Measurements from ENCODE around the gene GRID1.

GRID1 gene

GRCh38 chr10:86004337-86004736, 362.3 kb downstream of the GRID1 start:
- TF ChIP-seq CTCF (IDR thresholded peaks at IDR 0.05; ENCODE audit: low read length, missing control alignments), result no peak
- DNase-seq (ENCODE audit: low read depth), result no peak
- no peak overlapping the region for H3K4me3 ChIP-seq (replicated peaks; ENCODE audit: low read depth, low read length)

- no peak for TF ChIP-seq CTCF (IDR thresholded peaks at IDR 0.05; ENCODE audit: low read length, missing control alignments)
- H3K4me3 ChIP-seq (replicated peaks; ENCODE audit: low read depth, low read length), result no peak overlapping the region
- no peak for DNase-seq (ENCODE audit: low read depth)
These were observed 363.4 kb downstream of the GRID1 start for GRCh38 chr10:86003201-86003621.

- no peak for DNase-seq (ENCODE audit: low read depth)
- no peak for TF ChIP-seq CTCF (IDR thresholded peaks at IDR 0.05; ENCODE audit: low read length, missing control alignments)
- no peak overlapping the region for H3K4me3 ChIP-seq (replicated peaks; ENCODE audit: low read depth, low read length)
These were observed 365.1 kb downstream of the GRID1 start for GRCh38 chr10:86001521-86001920.

GRCh38 chr10:85997544-85997943, 369.1 kb downstream of the GRID1 start:
- no peak for TF ChIP-seq CTCF (IDR thresholded peaks at IDR 0.05; ENCODE audit: low read length, missing control alignments)
- no peak overlapping the region for H3K4me3 ChIP-seq (replicated peaks; ENCODE audit: low read depth, low read length)
- no peak for DNase-seq (ENCODE audit: low read depth)

GRCh38 chr10:85995791-85996190, 370.8 kb downstream of the GRID1 start:
- H3K4me3 ChIP-seq (replicated peaks; ENCODE audit: low read depth, low read length), result no peak overlapping the region
- DNase-seq (ENCODE audit: low read depth), result peak; percentile 11
- TF ChIP-seq CTCF (IDR thresholded peaks at IDR 0.05; ENCODE audit: low read length, missing control alignments), result peak; percentile 19

GRCh38 chr10:85993840-85994507, 372.6 kb downstream of the GRID1 start:
- TF ChIP-seq CTCF (IDR thresholded peaks at IDR 0.05; ENCODE audit: low read length, missing control alignments), result no peak
- no peak for DNase-seq (ENCODE audit: low read depth)
- H3K4me3 ChIP-seq (replicated peaks; ENCODE audit: low read depth, low read length), result no peak overlapping the region

- TF ChIP-seq CTCF (IDR thresholded peaks at IDR 0.05; ENCODE audit: low read length, missing control alignments), result no peak
- H3K4me3 ChIP-seq (replicated peaks; ENCODE audit: low read depth, low read length), result no peak overlapping the region
- no peak for DNase-seq (ENCODE audit: low read depth)
These were observed 373.5 kb downstream of the GRID1 start for GRCh38 chr10:85993140-85993539.

All from fibroblast of pulmonary artery (primary cell).